Stimulated activated CD8-positive, alpha-beta memory T cell treated with anti-CD3 and anti-CD28 coated beads, Interleukin-4, amount 100 ng/mL, for 24 hours (primary cell): Measurements from ENCODE around the gene SMG6.
"Not testable (repeated sequence)": the region's sequence is repeated elsewhere in the genome, so short reads cannot be mapped to it uniquely, and the experiment has no call there.

Experiments
- DNase-seq: peaks from one replicate; pipeline ENCODE4 v3.0.0-alpha.2; 2020; ENCODE audit warnings: low read depth

SMG6 gene

DNA sequence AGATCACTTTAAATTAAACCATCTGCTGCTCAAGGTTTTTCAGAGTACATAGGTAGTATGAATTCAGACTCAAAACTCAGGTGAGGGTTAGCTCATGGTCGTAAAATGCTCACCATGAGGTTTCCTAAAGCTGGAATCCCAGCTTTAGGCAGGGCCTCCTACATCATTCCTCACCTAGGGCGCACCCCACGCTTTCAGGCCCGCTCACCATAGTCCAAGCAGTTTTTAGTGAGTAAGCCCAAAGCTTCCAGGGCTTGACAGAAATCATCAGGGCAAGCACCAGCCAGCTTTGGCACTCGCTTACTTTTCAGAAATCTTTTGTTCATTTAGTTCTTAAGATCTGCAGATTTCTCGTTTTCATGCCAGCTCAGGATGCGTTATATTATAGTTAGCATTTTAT lies 158.9 kb downstream of the SMG6 start:
- no peak for DNase-seq

GRCh38 chr17:2143332-2143731 lies 160.3 kb downstream of the SMG6 start:
- no peak for DNase-seq

DNA sequence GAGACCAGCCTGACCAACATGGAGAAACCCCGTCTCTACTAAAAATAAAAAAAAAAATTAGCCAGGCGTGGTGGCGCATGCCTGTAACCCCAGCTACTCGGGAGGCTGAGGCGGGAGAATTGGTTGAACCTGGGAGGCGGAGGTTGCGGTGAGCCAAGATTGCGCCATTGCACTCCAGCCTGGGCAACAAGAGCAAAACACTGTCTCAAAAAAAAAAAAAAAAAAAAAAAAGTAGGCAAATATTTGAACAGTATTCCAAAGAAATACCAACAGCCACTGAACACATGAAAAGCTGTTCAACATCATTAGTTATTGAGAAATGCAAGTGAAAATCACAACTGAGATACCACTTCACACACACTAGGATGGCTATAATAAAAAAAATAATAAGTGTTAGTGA lies 160.9 kb downstream of the SMG6 start:
- DNase-seq = not testable (repeated sequence)

DNA sequence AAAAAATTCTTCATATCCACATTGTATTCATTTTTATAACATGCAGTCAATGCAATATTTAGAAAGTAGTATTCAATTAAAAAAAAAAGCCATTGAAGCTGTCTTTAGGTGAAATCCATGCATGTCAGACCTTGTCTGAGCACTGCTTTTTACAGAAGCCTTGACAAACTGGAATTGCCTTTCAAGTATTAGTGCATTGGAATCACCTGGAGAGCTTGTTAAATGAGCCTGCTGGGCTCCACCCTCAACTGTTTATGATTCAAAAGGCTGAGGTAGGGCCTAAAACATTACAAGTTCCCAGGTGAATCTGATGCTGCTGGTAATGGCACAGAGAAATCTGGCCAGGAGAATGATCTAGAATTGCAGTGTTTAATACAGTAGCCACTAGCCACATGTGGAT lies 162.9 kb downstream of the SMG6 start:
- no peak for DNase-seq

DNA sequence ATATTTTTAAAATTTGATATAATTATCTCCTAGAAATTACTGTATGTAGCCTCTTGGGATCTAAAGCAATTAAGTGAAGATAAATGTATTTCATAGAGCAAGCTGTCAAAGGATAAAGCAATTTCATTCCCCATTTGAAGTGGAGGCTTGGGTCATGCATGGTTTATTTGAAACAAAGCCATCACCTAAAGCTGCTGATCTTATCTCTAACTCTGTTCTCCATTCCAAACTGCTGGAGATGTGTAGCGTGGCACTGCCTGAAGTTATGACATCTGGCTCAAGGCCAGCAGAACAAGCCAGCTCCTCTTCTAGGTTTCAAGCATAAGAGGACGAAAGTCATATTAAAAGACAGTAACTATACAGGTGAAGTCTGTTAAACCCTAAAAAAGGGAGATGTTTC lies 164.8 kb downstream of the SMG6 start:
- no peak for DNase-seq

DNA sequence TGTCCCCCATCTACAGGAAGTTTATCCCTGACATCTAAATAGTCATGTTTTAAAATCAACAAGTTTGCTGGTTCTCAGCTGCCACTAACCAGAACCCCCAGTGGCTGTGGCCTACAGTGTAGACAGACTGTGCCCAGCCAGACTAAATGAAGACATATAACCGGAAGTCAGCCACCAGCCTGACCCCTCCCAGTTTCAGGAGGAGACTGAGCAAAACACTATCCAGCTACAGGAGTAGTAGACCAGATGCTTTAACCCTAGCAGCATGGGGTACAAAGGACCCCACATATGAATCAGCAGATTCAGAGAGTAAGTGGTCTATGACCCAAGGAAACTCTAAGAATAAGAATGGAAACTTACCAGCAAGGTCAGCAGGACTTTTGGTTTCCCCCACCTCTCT lies 165.3 kb downstream of the SMG6 start:
- DNase-seq = no peak

DNA sequence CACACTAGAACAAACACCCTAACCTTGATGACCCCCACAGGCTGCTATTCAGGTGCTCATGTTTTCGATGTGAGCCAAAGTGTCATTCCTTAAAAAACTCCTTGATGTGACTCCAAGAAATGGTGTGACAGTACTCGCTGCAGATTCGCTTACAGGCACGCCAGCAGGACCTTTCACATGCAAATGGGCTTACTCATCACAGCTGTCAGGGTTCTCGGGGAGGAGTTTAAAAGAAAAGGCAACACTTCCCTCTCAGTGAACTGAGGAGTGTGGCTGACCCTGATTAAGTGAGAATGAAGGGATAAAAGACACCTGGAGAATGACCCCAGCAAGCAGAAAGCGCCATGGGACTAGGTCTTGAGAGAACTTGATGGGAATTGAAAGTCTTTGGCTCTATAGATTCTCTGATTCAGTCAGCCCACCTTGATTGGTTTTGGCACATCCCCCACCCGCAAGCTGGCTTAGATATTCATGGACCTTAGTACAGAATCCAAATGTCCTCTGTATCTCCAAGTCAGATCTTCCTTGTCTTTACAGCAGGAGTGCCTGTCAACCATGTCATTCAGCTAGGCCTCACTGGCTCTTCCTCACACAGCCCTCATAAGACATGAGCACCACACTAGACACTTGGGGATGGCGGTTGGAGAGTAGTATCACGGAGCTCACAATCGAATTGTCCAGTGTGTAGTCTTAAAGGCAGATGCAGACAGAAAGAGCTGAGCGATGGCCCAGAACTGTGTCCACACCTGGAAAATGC lies 166.1 kb downstream of the SMG6 start:
- no peak for DNase-seq

- no peak for DNase-seq
Observed at GRCh38 chr17:2136241-2136640, 167.3 kb downstream of the SMG6 start.

DNA sequence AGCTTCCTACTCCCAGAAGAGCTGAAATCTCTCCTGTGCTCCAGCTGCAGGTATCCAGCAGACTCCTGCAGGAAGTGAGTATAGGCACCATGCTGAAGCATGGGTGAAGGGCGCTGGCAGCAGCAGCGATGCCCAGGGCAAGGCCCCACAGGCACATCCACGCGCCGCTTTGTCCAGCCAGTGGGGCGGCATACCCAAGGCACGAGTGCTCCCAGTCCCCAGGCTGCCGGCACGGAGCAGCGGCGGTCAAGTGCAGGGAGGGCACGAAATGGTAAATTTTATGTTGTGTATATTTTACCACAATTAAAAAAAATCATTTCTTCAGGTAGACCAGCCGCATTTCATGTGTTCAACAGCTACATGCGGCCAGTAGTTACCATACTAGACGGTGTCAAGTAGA lies 175.6 kb downstream of the SMG6 start:
- DNase-seq = no peak

- DNase-seq = no peak
Observed at GRCh38 chr17:2125013-2125535, 178.5 kb downstream of the SMG6 start.

DNA sequence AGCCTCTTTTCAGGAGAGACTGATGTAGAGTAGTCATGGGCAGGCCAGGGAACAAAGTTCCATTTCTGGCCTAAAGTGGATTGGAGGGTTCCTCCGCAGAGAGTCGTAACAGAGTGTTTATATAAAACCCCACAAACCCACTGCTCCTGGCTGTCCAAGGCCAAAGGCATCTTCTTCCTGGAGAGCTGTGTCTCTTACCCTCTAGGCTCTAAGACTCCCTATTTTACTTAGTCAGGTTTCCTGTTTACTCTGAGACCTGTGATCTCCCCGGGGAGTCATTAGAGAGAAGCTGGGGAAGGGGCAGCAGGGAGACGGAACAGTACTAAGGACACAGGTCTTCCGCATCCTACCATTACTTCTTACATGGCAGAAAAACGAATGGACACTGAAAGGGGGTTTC lies 179.2 kb downstream of the SMG6 start:
- no peak for DNase-seq

DNA sequence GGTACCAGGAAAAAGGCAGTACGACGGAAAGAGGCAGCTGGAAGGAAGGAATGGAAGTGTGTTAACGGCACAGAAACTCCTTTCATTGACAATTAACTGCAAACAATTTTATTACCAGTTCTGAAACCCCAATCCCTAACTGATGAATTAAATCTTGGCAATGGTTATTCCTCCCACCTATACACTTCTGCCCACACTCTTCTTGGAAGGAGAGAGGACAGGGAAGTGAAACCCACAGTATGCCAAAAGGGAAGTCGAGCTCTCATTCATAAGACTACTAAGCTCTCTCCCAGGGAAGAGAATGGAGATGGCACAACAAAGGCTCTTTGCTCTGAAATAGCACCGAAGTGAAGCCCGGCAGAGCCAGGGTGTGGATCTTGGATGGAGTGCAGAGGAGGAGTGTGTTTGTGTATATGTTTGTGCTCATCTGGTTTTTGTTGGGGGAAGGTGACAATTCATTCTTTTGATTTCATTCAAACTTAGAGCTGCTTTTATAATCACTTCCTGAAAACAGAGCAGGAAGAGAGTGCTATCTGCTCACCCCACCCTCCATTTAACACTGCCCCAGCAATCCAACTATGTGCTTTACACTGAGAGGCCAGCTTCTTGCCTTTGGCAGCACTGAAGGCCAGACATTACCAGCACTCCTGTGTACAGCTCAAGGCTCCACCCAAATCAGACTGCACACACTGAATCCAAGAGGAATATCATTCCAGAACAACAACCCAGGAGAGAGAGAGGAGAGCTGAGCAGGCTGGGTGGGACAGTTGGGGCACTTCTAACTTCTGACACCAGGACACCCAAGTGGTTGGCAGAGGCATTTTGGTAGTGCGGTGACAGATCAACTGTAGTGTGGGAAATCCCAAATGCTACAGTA lies 180.0 kb downstream of the SMG6 start:
- DNase-seq = no peak

- DNase-seq = no peak
Observed at GRCh38 chr17:2122641-2123302, 180.8 kb downstream of the SMG6 start.

DNA sequence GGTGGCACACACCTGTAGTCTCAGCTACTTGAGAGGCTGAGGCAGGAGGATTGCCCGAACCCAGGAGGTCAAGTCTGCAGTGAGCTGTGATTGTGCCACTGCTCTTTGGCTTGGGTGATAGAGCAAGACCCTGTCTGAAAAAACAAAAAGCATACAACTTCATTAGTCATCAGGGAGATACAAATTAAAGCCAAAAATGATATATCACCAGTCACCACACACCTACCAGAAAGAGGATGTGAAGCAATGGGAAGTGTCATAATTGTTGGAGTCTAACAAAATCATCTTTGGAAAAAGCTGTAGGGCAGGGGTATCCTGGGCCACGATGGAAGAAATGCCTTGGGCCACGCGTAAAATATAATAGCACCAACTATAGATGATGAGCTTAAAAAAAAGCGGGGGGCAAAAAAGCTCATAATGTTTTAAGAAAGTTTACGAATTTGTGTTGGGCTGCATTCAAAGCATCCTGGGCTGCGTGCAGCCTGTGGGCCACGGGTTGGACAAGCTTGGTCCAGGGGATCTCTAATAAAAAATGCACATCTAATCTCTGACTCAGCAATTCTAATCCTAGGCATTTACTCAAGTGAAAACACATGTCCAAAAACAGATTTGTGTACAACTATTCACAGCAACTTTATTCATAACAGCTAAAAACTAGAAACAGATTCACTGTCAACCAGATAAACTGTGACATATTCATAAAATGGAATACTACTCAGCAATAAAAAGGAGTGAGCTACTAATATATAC lies 182.8 kb downstream of the SMG6 start:
- DNase-seq = no peak

GRCh38 chr17:2113279-2113622 lies 190.3 kb downstream of the SMG6 start:
- DNase-seq = no peak

DNA sequence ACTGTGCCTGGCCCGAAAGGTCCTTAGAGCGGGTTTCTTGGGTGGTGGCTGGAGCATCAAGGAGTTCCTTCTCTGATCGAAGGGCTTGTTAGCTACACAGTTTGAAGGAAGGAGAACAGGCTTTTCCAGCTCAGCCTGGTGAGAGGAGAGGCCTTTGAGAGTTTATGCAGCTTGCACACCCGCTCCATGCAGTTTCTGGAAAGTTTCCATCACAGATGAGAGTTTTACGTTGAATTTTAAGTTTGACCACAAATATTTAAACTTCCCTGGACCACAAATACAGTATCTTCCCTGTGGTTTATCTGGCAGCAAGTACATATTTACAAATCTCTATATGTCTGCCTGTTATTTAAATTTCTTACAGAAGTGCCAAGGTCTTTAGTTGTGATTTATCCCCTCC lies 191.9 kb downstream of the SMG6 start:
- no peak for DNase-seq

DNA sequence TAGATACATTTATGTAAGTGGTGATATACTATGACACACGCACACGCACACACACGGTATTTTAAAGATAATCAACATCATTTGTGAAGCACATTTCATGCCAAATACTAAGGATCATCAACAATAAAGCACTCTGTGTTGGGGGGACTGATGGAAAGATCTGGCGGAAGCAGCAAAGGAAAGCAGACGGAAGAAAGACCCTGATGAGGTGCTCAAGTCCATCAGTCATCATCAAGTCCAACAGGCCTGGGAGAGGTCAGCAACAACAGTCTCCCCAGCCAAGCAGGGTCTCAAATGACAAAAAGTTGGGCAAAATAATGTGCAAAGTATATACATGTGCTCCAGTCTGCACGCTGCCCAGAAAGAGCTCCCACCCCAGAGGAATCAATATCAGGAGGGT lies 193.1 kb downstream of the SMG6 start:
- no peak for DNase-seq

GRCh38 chr17:2108170-2108569 lies 195.4 kb downstream of the SMG6 start:
- no peak for DNase-seq

GRCh38 chr17:2107506-2107905 lies 196.1 kb downstream of the SMG6 start:
- DNase-seq = no peak

DNA sequence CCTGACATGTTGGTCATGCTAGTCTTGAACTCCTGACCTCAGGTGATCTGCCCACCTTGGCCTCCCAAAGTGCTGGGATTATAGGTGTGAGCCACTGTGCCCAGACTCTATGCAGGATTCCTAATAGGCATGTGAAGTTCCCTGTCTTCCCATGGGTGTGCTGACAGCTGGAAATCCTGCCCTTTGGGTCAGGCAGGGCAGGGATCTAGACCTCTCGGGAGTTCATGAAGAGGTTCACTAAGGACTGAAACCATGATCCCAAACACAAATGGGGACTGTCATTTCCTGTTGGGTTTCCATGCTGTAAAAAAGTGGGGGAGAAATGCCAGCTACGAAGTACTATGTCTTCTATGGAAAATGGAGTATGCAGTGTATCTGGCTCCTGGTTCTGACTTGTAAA lies 196.5 kb downstream of the SMG6 start:
- DNase-seq = no peak

GRCh38 chr17:2106308-2106955 lies 197.2 kb downstream of the SMG6 start:
- DNase-seq = no peak

GRCh38 chr17:2105663-2106062 lies 197.9 kb downstream of the SMG6 start:
- no peak for DNase-seq
